HEK293T (cell line): ENCODE measurements around the gene RBP3.

Experiments
- ARNT ChIP-seq: fragments of 450-650 bp; IDR thresholded peaks from 2 replicates; pipeline ENCODE4 v1.6.1; 2017; ENCODE audit warnings: mild to moderate bottlenecking
- SP1 ChIP-seq: fragments of 450-650 bp; IDR thresholded peaks from 2 replicates; pipeline ENCODE4 v1.6.1; 2017
- ZNF384 ChIP-seq: fragments of 450-650 bp; IDR thresholded peaks from 2 replicates; pipeline ENCODE4 v1.6.1; 2016

GRCh38 chr10:47340608-47341170, 7.5 kb upstream of the RBP3 start:
- TF ChIP-seq ARNT (no peak), ZNF384 (no peak), SP1 (no peak)
